Epithelial cell of proximal tubule (primary cell): ENCODE results near the gene SRCAP. TPM values are rescaled to one million over a fixed set of nuclear protein-coding genes. Genes with fewer than 3 reads are reported as not detected.

Source experiments
- DNase-seq: peaks from one replicate; pipeline ENCODE4 v3.0.0-alpha.2; 2011; ENCODE audit warnings: low read depth
- H3K4me3 ChIP-seq: 2 replicates; pipeline ENCODE4 v1.5.1; 2011; ENCODE audit warnings: low read depth, mild to moderate bottlenecking, low read length
- total RNA-seq: library from RNA; depleted of rRNA; stranded (reverse); fragments of >200 nt; gene quantifications from 2 replicates; pipeline ENCODE4 v1.2.3, GENCODE V29; 2015
- TF ChIP-seq, protein P1 (sequence below): conservative IDR thresholded peaks from 2 replicates; pipeline ENCODE4 v1.5.1; 2012; ENCODE audit warnings: low read depth, mild to moderate bottlenecking, low read length

The SRCAP gene
- total RNA-seq, 1 donor from 2014 or later, result 11.8 TPM

DNA sequence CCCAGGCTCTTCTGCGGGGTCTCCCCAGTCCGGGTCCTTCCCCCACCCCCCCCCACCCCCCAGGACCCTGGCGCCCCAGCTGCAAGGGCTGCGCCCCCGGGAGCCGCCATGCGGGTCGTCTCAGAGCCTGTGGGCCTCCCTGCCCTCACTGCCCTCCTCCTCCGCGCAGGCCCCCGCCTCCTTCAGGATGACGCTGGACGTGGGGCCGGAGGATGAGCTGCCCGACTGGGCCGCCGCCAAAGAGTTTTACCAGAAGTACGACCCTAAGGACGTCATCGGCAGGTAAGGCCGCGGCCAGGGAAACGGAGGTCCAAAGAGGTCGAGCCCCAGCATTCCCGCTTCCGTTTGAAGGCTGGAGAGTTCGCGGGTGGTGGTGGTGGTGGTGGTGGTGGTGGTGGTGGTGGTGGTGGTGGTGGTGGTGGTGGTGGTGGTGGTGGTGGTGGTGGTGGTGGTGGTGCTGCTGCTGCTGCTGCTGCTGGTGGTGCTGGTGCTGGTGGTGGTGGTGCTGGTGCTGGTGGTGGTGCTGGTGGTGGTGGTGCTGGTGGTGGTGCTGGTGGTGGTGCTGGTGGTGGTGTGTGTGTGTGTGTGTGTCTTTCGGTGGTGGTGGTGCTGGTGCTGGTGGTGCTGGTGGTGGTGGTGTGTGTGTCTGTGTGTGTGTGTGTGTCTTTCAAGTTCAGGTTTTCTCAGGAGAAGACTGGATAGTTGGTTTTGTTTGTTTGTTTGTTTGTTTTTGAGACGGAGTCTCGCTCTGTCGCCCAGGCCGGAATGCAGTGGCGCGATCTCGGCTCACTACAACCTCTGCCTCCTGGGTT lies 49.9 kb downstream of the SRCAP start:
- no peak for DNase-seq
- TF ChIP-seq, protein P1, sequence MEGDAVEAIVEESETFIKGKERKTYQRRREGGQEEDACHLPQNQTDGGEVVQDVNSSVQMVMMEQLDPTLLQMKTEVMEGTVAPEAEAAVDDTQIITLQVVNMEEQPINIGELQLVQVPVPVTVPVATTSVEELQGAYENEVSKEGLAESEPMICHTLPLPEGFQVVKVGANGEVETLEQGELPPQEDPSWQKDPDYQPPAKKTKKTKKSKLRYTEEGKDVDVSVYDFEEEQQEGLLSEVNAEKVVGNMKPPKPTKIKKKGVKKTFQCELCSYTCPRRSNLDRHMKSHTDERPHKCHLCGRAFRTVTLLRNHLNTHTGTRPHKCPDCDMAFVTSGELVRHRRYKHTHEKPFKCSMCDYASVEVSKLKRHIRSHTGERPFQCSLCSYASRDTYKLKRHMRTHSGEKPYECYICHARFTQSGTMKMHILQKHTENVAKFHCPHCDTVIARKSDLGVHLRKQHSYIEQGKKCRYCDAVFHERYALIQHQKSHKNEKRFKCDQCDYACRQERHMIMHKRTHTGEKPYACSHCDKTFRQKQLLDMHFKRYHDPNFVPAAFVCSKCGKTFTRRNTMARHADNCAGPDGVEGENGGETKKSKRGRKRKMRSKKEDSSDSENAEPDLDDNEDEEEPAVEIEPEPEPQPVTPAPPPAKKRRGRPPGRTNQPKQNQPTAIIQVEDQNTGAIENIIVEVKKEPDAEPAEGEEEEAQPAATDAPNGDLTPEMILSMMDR, result no peak
- H3K4me3 ChIP-seq, result peak overlapping the region; percentile 76

DNA sequence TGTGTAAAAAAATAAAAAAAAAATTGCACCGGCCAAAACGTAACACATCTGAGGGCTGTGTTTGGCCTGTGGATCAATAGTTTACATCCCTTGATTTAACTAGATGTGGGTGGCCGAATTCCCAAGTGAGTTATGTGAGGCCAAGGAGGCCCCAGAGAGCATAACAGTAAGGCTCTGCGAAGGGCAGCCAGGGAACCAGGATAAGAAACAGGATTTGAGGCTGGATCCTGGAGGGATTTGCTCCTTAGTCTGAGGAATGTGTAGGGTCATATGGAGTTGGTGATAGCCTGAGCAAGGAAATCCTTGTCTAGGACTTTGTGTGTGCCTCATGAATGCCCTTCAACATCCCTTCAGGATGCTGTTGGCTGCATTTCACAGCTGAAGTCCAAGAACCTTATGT lies 51.2 kb downstream of the SRCAP start:
- TF ChIP-seq, protein P1, result no peak
- H3K4me3 ChIP-seq, result no peak overlapping the region
- no peak for DNase-seq

DNA sequence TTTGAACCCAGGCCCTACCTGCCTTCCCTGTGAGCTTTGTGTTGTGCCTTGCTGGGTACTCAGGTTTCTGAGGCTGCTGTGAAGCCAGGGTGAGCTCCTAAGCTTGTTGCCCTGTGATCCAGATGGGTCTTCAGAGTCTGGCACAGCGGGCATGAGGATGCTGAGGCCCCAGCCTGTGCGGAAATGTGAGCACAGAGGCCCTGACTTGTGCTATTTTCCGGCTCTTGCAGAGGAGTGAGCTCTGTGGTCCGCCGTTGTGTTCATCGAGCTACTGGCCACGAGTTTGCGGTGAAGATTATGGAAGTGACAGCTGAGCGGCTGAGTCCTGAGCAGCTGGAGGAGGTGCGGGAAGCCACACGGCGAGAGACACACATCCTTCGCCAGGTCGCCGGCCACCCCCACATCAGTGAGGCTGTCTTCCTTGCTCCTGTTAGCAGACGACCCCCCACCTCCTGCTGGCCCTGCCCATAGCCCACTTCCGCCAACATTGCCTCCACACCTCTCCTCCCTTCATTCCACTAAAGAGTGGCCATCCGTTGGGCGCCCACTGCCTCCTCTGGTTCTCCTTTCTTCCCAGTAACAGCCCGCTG lies 52.0 kb downstream of the SRCAP start:
- TF ChIP-seq, protein P1, result no peak
- DNase-seq, result no peak
- H3K4me3 ChIP-seq, result no peak overlapping the region

DNA sequence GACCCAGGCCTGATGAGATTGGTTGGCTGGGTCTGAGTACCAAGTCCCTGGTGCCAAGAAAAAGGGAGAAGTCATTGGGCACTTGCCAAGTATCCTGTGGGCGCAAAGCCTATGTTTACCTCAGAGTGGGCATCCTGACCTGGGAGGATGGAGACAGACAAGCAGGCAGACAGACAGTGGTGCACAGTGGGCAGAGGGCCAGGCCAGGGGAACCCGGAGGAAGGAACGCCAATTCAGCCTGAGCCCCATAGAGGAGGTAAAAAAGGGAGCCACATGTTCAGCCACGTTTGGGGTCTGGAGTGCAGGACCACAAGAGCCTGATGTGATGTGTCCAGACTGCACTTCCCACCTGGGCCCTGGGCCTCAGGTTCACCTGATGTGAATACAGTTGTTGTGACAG lies 54.6 kb downstream of the SRCAP start:
- no peak for DNase-seq
- H3K4me3 ChIP-seq, result no peak overlapping the region
- TF ChIP-seq, protein P1, result no peak

DNA sequence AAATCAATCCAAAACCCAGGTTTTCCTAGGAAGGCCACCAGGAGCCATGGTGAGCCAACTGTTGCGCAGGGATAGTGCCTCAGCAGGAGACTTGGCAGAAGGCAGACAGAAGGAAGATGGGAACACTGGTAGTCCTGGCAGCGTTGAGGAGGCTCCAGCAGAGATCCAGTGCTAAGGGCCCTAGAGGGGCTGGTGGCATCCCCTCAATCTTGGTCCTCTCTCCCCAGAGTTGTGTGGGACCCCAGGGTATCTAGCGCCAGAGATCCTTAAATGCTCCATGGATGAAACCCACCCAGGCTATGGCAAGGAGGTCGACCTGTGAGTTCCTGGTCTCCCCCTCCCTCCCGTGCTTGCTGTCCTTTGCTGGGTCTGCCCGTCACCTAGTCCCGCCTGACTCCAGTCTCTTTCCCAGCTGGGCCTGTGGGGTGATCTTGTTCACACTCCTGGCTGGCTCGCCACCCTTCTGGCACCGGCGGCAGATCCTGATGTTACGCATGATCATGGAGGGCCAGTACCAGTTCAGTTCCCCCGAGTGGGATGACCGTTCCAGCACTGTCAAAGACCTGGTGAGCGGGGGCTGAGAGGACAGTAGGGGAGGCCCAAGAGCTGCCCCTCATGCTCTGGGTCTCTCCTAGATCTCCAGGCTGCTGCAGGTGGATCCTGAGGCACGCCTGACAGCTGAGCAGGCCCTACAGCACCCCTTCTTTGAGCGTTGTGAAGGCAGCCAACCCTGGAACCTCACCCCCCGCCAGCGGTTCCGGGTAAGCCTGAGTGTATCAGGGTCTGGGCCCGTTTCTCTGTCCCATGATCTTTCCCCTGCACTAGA lies 57.2 kb downstream of the SRCAP start:
- TF ChIP-seq, protein P1, result no peak
- H3K4me3 ChIP-seq, result no peak overlapping the region
- no peak for DNase-seq

DNA sequence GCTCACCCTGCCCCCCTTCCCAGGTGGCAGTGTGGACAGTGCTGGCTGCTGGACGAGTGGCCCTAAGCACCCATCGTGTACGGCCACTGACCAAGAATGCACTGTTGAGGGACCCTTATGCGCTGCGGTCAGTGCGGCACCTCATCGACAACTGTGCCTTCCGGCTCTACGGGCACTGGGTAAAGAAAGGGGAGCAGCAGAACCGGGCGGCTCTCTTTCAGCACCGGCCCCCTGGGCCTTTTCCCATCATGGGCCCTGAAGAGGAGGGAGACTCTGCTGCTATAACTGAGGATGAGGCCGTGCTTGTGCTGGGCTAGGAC lies 57.8 kb downstream of the SRCAP start:
- no peak overlapping the region for H3K4me3 ChIP-seq
- DNase-seq, result no peak
- TF ChIP-seq, protein P1, result no peak
